ENCODE measurements around the gene ACHE.
A peak's percentile ranks its signal among the peaks of the same experiment; 100 is the strongest.

Gene ACHE

DNA sequence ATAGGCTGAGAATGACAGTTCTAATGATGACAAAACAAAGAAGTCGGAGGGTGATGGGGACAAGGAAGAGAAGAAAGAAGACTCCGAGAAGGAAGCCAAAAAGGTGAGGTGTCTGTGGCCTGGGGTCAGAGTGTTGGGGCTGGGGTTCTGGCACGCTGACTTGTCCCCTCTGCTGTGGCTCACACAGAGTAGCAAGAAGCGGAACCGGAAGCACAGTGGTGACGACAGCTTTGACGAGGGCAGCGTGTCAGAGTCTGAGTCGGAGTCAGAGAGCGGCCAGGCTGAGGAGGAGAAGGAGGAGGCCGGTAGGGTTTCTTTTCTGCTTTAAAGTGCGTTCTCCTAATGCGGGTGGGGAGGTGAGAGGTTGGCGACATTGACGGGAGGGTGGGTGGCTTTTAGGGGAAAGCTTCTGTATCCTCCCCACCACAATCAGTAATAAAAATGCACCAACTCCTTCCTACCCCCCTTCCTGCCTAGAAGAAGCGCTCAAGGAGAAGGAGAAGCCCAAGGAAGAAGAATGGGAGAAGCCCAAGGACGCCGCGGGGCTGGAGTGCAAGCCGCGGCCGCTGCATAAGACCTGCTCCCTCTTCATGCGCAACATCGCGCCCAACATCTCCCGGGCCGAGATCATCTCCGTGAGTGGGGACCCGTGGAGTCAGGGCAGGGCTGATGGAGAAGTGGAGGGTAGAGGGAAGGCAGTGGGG, 10.8 kb downstream of the ACHE start:
- ATAC-seq = no peak

DNA sequence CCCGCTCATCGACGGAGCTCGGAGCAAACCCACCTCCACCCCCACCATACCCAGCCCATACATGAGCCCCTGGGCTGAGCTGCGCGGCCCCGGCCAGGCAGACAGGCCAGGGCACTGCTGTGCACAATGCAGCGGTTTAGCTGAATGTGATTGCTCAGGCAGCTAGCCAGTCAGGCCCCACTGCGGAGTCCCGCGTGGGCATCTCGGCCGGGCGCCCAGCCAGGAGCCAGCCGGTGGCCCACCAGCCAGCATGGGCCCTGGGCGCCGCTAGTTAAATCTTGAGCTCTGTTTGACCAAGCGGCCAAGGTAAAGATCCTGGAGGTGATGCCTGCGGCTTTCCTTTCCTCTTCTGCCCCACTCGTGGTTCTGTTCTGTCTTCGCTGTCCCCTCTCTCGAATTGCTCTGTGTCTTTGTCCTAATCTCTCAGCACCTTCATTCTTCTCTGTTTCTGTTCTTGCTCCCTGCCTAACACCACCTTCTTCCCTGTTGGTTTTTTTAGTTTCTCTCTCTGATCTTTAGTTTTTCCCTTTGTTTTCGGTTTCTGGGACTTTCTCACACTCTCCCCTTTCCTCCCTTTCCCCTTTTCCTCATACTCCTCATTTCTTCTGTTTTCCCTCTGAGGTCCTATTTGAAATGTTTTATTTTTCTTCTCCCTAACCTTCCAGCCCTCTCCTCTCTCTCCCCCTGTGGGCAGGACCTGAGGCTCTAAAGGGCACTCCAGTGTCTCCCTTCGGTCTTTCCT, 12.7 kb downstream of the ACHE start:
- no peak for ATAC-seq

DNA sequence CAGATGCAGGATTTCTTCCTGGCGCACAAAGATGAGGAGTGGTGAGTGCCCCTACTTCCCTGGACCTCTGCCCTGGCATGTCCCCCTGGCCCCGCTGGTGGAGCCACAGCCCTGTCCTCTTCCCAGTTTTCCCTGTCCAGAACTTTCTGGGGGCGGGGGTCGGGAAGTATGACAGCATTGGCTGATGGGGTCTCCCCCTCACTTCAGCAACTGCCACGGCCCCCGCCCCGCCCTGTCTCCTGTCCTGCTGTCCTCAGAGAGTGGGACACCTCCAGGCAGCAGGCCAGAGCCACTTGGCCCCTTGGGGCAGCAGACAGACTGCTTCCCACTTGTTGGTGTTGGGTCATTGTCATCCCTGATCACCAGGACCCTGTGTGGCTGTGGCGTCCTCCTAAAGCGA, 13.5 kb downstream of the ACHE start:
- no peak for ATAC-seq

GRCh38 chr7:100881136-100881535, 14.6 kb downstream of the ACHE start:
- ATAC-seq = no peak

DNA sequence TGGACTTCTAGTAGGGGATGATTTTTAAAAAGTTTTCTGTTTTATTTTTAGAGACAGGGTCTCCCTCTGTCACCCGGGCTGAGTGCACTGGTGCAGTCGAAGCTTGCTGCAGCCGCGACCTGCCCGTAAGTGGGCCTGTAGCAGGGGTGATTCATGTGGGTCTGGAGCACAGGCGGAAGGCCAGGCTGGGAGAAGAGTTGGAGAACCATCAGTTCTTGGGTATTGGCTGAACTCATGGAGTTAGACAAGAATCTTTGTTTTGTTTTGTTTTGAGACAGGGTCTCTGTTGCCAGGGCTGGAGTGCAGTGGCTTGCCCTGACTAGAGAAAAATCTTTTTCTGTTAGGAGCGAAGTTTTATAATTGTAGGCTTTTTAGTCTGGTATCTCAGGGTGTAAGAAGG, 15.0 kb downstream of the ACHE start:
- ATAC-seq = no peak

- no peak for ATAC-seq
Observed at GRCh38 chr7:100879685-100880261, 15.9 kb downstream of the ACHE start.

- ATAC-seq = no peak
Observed at GRCh38 chr7:100878685-100879084, 17.0 kb downstream of the ACHE start.

- no peak for ATAC-seq
Observed at GRCh38 chr7:100878013-100878412, 17.7 kb downstream of the ACHE start.

DNA sequence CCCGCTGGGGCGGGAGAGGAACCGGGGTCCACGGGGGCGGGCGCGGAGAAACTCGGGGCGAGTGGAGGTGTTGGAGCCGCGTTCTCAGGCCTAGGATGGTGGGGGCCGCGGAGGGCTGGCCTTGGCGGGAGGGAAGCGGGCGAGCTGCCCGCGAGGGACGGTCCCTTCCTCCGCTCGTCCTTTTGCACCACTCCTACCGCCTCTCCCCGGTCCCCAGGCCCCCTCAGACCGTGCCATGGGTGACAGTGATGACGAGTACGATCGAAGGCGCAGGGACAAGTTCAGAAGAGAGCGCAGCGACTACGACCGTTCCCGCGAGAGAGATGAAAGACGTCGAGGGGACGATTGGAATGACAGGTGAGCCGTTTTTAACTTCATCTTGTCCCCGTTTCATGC, 20.3 kb downstream of the ACHE start:
- peak; percentile 28 to 50 for ATAC-seq

GRCh38 chr7:100874577-100875355, 20.9 kb downstream of the ACHE start, which contains the start of gene SRRT:
Gene SRRT (plus strand): TSS chr7:100875103. CDS start chr7:100875591, 488 bp downstream.
- ATAC-seq = peak; percentile 92 to 93

DNA sequence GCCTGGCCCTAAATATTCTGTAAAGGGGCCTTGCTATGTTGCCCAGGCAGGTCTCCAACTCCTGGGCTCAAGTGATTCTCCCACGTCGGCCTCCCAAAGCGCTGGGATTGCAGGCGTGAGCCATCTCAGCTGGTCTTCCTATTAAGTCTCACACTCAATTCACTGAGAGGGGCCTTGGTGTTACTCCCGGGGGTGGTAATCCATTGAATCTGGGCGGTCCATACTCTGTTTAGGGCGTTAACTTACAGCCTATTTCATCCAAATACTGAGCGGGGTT, 21.4 kb downstream of the ACHE start:
- ATAC-seq = no peak

GRCh38 chr7:100873599-100874299, 21.9 kb downstream of the ACHE start:
- ATAC-seq = no peak

- no peak for ATAC-seq
Observed at GRCh38 chr7:100867776-100868485, 27.8 kb downstream of the ACHE start.

DNA sequence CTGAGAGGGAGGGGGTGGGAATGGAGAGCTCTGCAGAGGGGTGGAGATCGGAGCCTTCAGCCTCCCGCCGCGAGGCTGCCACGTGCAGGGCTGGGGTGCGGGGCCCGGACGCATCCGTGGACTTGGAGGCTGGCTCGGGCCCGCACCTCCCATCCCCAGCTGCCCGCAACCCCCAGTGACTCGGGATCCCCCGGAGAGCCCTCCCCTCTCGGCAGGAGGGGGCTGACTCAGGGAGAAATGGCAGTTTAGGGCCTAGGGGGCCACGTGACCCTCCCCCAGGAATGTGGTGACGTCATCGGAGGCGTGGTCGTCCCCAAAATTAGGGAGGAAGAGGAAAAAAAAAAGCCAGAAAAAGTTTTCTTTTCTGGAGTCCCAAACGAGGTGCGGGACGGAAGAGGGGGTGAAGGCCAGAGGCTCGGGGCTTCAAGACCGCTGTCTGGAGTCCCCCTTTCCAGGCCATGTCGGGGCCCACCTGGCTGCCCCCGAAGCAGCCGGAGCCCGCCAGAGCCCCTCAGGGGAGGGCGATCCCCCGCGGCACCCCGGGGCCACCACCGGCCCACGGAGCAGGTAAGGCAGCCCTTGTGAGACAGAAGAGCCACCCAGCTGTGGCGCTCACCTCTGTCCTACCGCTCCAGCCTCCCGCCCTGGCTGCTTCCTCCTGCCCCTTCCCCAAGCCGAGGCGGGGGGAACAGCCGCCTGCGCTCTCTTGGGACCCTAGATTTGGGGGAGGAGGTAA, 28.5 kb downstream of the ACHE start, which contains the start of gene TRIP6:
Gene TRIP6, plus strand, starts transcription at position 348 of the 736 bp plus-strand sequence. Its CDS starts 111 bp downstream, at position 459.
- ATAC-seq = peak; percentile 53 to 63

DNA sequence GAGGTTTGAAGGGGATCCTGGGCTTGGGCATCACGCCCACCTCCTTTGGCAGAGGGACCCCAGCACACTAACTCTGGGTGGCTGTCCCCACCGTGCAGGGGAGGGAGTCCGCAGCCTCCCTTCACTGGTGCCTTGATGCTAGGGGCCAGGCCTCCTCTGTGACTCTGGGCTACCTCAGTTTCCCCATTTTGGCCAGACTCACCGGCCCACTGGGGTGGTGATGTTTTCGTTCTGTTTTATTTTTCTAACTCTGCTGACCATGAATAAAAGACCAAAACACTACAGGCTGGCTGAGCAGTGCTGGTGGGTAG, 29.0 kb downstream of the ACHE start:
- peak in 1 of 2 donors; percentile 18 for ATAC-seq

GRCh38 chr7:100865938-100866728, 29.6 kb downstream of the ACHE start:
- peak; percentile 39 to 47 for ATAC-seq

DNA sequence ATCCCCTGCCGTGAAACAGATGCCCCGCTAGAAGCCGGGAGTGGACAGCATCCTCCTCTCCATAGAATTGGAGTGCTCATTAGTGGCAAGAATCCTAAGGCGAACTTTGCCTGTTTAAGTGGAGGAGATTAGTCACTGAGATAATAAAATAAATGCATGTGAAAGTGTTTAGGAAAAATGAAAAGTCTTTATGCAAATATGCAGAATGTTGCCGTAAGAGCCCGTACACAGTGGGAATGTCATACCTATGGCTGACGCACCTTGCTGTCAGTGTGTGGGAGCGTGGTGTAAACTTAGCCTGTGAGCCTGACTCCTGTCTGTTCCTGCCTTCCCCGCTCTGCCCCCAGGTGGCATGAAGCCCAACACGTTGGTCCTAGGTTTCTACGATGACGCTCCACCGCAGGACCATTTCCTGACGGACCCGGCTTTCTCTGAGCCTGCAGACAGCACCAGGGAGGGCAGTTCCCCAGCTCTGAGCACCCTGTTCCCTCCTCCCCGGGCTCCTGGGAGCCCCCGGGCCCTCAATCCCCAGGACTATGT, 30.2 kb downstream of the ACHE start:
- no peak for ATAC-seq

DNA sequence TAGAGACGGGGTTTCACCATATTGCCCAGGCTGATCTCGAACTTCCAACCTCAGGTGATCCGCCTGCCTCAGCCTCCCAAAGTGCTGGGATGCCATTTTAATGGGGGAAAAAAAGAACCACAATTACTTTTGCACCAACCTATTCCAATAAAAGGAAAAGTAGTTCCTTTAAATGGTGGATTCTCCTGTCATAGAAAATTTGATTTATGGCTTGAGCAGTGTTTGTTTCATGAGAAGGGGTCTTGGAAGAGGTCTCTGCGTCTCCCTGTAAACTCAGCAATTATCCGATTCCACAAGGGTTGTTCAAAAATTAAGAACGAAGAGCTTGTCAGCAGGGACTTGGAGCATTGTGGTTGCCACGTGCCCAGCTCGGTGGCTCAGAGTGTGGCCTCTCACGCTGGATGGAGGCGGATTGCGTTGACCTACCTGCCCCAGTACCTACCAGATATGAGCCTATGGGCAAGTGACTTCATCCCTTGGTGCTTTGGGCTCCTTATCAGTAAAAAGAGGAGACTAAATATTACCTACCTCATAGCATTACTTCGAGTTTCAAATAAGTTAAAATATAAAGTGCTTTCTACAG, 31.3 kb downstream of the ACHE start:
- no peak for ATAC-seq

DNA sequence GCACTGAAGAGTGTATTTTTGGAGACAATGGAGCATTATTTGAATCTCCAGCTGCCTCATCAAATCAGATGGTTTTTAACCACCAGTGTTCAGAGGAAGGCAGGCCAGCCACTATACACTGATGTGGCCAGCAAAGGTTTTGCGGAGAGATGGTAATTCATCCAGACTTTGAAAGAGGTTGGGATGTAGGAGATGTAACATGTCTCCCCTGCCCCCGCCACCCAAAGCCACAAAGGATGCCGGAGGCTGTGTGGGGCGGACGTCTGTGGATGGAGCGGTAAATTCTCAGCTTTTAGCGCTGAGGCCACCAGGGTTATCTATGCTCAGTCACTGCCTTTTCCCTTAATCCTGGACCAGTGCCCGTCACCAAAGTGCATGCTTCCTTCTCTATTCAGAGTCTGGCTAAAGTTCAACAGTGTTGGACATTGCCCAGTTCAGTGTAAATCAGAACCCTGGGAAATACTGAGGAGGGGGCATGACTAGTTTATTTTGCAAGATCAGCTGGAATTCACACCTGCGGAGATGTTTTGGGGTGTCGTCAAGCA, 32.2 kb downstream of the ACHE start:
- ATAC-seq = no peak

DNA sequence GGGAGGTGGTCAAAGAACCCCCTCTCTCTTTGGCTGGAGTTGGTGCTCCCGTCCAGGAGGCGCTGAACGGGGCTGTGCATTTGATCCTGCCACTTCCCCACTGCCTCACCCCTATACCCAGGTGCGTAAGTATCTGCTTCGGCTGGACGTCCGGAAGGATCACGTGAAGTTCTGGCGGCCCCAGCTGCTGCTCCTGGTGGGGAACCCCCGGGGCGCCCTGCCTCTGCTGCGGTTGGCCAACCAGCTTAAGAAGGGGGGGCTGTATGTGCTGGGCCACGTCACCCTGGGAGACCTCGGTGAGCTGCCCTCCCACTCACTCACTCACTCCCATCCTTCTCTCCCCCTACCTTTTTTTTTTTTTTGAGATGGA, 34.1 kb downstream of the ACHE start:
- no peak for ATAC-seq

Measured in activated CD4-positive, CD25-positive, alpha-beta regulatory T cell treated with anti-CD3 and anti-CD28 coated beads, Interleukin-2, amount 50 U/mL, for 24 hours (primary cell).